ENCODE data around the gene ZCCHC24. TPM values are rescaled to one million over a fixed set of nuclear protein-coding genes. Genes with fewer than 3 reads are reported as not detected.

The ZCCHC24 gene
- total RNA-seq, 1 donor from 2014 or later, result 1.3 TPM

- no peak overlapping the region for H3K4me3 Mint-ChIP-seq
- peaks cover 7% of the 10 kb centered on the region for H3K27me3 Mint-ChIP-seq
- H3K36me3 Mint-ChIP-seq (ENCODE audit: low read depth), result no peaks in the 10 kb centered on the region
- CTCF ChIA-PET, result interaction anchor here (2.3 kb wide), 1 partner anchor 116 kb away, joined by 7 read pairs; no protein-coding TSS in a partner anchor
- ATAC-seq (ENCODE audit: low read depth), result no peak
- POLR2A ChIA-PET, result no interaction called here
- intact Hi-C loops (cut with micrococcal nuclease), result loop anchor here (1.0 kb wide), 1 partner anchor 116 kb away; no protein-coding TSS in a partner anchor
- H3K4me1 Mint-ChIP-seq, result no peaks in the 10 kb centered on the region
- no peak overlapping the region for H3K27ac Mint-ChIP-seq
- no peaks in the 10 kb centered on the region for H3K9me3 Mint-ChIP-seq
- no peak for TF ChIP-seq CTCF (IDR thresholded peaks at IDR 0.05)
- DNase-seq, result no peak
Observed at GRCh38 chr10:79490400-79491142, 45.1 kb upstream of the ZCCHC24 start.

GRCh38 chr10:79488870-79489269 lies 43.4 kb upstream of the ZCCHC24 start:
- Mint-ChIP-seq H3K27me3 (peaks cover 2% of the 10 kb centered on the region), H3K9me3 (no peaks in the 10 kb centered on the region), H3K36me3 (ENCODE audit: low read depth) (no peaks in the 10 kb centered on the region), H3K4me3 (no peak overlapping the region), H3K4me1 (no peaks in the 10 kb centered on the region), H3K27ac (no peak overlapping the region)
- POLR2A ChIA-PET, result no interaction called here
- CTCF ChIA-PET, result interaction anchor here (5.3 kb wide), 1 partner anchor 115 kb away, joined by 88 read pairs; no protein-coding TSS in a partner anchor
- DNase-seq (no peak), ATAC-seq (ENCODE audit: low read depth) (no peak)
- TF ChIP-seq CTCF (IDR thresholded peaks at IDR 0.05), result no peak
- intact Hi-C loops (cut with micrococcal nuclease), result no loop called here

- ChIA-PET POLR2A (no interaction called here), CTCF (interaction anchor here (0.9 to 5.3 kb wide), 5 partner anchors 8 to 114 kb away, joined by 3 to 88 read pairs (median 3); no protein-coding TSS in a partner anchor)
- no peak for DNase-seq
- H3K36me3 Mint-ChIP-seq (ENCODE audit: low read depth), result no peaks in the 10 kb centered on the region
- intact Hi-C loops (cut with micrococcal nuclease), result no loop called here
- H3K27ac Mint-ChIP-seq, result no peak overlapping the region
- TF ChIP-seq CTCF (IDR thresholded peaks at IDR 0.05), result no peak
- peaks cover 2% of the 10 kb centered on the region for H3K27me3 Mint-ChIP-seq
- no peak overlapping the region for H3K4me3 Mint-ChIP-seq
- no peak for ATAC-seq (ENCODE audit: low read depth)
- no peaks in the 10 kb centered on the region for H3K4me1 Mint-ChIP-seq
- H3K9me3 Mint-ChIP-seq, result no peaks in the 10 kb centered on the region
Observed at GRCh38 chr10:79488336-79488735, 42.9 kb upstream of the ZCCHC24 start.

- TF ChIP-seq CTCF (IDR thresholded peaks at IDR 0.05), result no peak
- H3K36me3 Mint-ChIP-seq (ENCODE audit: low read depth), result no peaks in the 10 kb centered on the region
- no peak overlapping the region for H3K27ac Mint-ChIP-seq
- intact Hi-C loops (cut with micrococcal nuclease), result loop anchor here (1.0 kb wide), 1 partner anchor 113 kb away; no protein-coding TSS in a partner anchor
- DNase-seq, result no peak
- CTCF ChIA-PET, result interaction anchor here (0.9 to 5.3 kb wide), 5 partner anchors 8 to 113 kb away, joined by 3 to 88 read pairs (median 3); no protein-coding TSS in a partner anchor
- POLR2A ChIA-PET, result interaction anchor here (0.7 kb wide), 1 partner anchor 113 kb away, joined by 3 read pairs; no protein-coding TSS in a partner anchor
- ATAC-seq (ENCODE audit: low read depth), result peak; percentile 83
- H3K4me3 Mint-ChIP-seq, result no peak overlapping the region
- H3K27me3 Mint-ChIP-seq, result peaks cover 2% of the 10 kb centered on the region
- no peaks in the 10 kb centered on the region for H3K4me1 Mint-ChIP-seq
- H3K9me3 Mint-ChIP-seq, result no peaks in the 10 kb centered on the region
Observed at GRCh38 chr10:79487296-79488194, 42.1 kb upstream of the ZCCHC24 start.
